ENCODE results near the gene PRR14.
"Not testable (repeated sequence)": the region's sequence is repeated elsewhere in the genome, so short reads cannot be mapped to it uniquely, and the experiment has no call there.

DNA sequence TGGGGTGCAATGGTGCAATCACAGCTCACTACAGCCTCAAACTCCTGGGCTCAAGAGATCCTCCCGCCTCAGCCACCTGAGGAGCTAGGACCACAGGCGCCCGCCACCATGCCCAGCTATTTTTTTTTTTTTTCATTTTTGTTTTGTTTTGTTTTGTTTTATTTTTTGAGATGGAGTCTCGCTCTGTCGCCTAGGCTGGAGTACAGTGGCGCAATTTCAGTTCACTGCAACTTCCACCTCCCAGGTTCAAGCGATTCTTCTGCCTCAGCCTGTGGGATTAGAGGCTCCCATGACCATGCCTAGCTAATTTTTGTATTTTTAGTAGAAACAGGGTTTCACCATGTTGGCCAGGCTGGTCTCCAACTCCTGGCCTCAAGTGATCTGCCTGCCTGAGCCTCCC lies 18.3 kb upstream of the PRR14 start:
- TF ChIP-seq, protein P1, sequence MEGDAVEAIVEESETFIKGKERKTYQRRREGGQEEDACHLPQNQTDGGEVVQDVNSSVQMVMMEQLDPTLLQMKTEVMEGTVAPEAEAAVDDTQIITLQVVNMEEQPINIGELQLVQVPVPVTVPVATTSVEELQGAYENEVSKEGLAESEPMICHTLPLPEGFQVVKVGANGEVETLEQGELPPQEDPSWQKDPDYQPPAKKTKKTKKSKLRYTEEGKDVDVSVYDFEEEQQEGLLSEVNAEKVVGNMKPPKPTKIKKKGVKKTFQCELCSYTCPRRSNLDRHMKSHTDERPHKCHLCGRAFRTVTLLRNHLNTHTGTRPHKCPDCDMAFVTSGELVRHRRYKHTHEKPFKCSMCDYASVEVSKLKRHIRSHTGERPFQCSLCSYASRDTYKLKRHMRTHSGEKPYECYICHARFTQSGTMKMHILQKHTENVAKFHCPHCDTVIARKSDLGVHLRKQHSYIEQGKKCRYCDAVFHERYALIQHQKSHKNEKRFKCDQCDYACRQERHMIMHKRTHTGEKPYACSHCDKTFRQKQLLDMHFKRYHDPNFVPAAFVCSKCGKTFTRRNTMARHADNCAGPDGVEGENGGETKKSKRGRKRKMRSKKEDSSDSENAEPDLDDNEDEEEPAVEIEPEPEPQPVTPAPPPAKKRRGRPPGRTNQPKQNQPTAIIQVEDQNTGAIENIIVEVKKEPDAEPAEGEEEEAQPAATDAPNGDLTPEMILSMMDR (conservative IDR thresholded peaks at IDR 0.05; ENCODE audit: low read length): not testable (repeated sequence)
- not testable (repeated sequence) for TF ChIP-seq EZH2phosphoT487 (IDR thresholded peaks at IDR 0.05; ENCODE audit: borderline replicate concordance)

Measured in Loucy (cell line).